Spleen (tissue), 3 donors: ENCODE data around the gene WDR55.

Experiments
- POLR2A ChIP-seq, 3 donors: fragments of 450-650 bp; IDR thresholded peaks; one replicate each; pipeline ENCODE4 v1.5.1; 2017; ENCODE audit warnings: antibody characterized with exemption in 3 of 3, mild to moderate bottlenecking in 1 of 3
- POLR2AphosphoS5 ChIP-seq, 3 donors: sonication (generic); formaldehyde crosslinking; IDR thresholded peaks; one replicate each; pipeline ENCODE4 v1.5.1; 2017; ENCODE audit warnings: antibody characterized with exemption in 3 of 3

GRCh38 chr5:140633021-140633471 is 31.7 kb upstream of the WDR55 start, which contains the start of gene CD14:
- peak in 1 of 3 donors; percentile 56 for TF ChIP-seq POLR2AphosphoS5 (IDR thresholded peaks at IDR 0.05)
- TF ChIP-seq POLR2A (IDR thresholded peaks at IDR 0.05): no peak
